GM19467 (cell line): ENCODE results near the gene CRIP2.

ENCODE experiments used
- ATAC-seq: cut with Tn5 transposase; IDR thresholded peaks from one replicate; pipeline ENCODE4 v1.9.1; 2021; ENCODE audit warnings: mild to moderate bottlenecking, moderate library complexity; ENCODE audit not compliant: unreplicated experiment

The CRIP2 gene

GRCh38 chr14:105475269-105476096 is 862 bp downstream of the CRIP2 start:
- no peak for ATAC-seq

- ATAC-seq, result no peak
These were observed 1.6 kb downstream of the CRIP2 start for GRCh38 chr14:105476097-105476830.

GRCh38 chr14:105476831-105477659 is 2.4 kb downstream of the CRIP2 start:
- ATAC-seq, result no peak

GRCh38 chr14:105477660-105478397 is 3.2 kb downstream of the CRIP2 start:
- no peak for ATAC-seq

GRCh38 chr14:105478398-105479251 is 4.0 kb downstream of the CRIP2 start:
- no peak for ATAC-seq

GRCh38 chr14:105479431-105480158 is 5.0 kb downstream of the CRIP2 start:
- no peak for ATAC-seq

GRCh38 chr14:105480199-105480746 is 5.7 kb downstream of the CRIP2 start:
- ATAC-seq, result no peak

GRCh38 chr14:105480807-105481801 is 6.5 kb downstream of the CRIP2 start:
- ATAC-seq, result peak; percentile 54

- ATAC-seq, result no peak
These were observed 7.4 kb downstream of the CRIP2 start for GRCh38 chr14:105481886-105482457.

- ATAC-seq, result no peak
These were observed 8.0 kb downstream of the CRIP2 start for GRCh38 chr14:105482486-105483110.

- no peak for ATAC-seq
These were observed 8.9 kb downstream of the CRIP2 start for GRCh38 chr14:105483300-105484068.

- no peak for ATAC-seq
These were observed 9.7 kb downstream of the CRIP2 start for GRCh38 chr14:105484069-105484996.

- no peak for ATAC-seq
These were observed 10.4 kb downstream of the CRIP2 start for GRCh38 chr14:105484997-105485393.

GRCh38 chr14:105485739-105486162 is 11.1 kb downstream of the CRIP2 start:
- no peak for ATAC-seq
